Mammary epithelial cell (primary cell): ENCODE results near the gene CDKN2B.

Source experiments
- EZH2 ChIP-seq: IDR thresholded peaks from 2 replicates; pipeline ENCODE4 v1.6.1; 2012; ENCODE audit warnings: low read length, inconsistent platforms, borderline replicate concordance
- TF ChIP-seq, protein P1 (sequence below), 2 donors: IDR thresholded peaks in 1 of 2; conservative IDR thresholded peaks in 1 of 2; 2 replicates each; pipeline ENCODE4 v1.5.1; 2011 to 2012; ENCODE audit warnings: inconsistent platforms in 2 of 2, low read length in 2 of 2, mild to moderate bottlenecking in 2 of 2, control low read depth in 1 of 2, low read depth in 1 of 2; ENCODE audit not compliant: insufficient read depth in 1 of 2; ENCODE audit errors: extremely low read depth in 1 of 2

DNA sequence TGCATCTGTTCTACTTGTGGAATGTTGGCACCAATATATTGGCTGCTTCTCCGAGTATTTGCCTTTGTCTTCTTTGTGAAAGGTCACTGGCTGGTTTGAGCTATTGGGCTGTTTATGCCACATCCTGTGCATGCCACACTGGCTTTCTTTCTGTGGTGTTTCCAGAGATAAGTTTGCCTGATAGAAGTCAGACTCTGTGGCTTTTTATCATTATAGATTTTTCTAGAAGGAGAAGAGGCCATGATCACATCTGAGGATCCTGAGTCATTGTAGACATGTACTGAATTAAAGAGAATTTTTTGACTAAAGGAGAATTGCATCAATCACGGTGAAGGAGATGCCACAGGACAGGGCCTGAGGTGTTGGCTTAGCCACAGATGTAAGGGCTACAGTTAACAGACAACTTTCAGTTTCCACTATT, 26.5 kb upstream of the CDKN2B start:
- TF ChIP-seq, protein P1, sequence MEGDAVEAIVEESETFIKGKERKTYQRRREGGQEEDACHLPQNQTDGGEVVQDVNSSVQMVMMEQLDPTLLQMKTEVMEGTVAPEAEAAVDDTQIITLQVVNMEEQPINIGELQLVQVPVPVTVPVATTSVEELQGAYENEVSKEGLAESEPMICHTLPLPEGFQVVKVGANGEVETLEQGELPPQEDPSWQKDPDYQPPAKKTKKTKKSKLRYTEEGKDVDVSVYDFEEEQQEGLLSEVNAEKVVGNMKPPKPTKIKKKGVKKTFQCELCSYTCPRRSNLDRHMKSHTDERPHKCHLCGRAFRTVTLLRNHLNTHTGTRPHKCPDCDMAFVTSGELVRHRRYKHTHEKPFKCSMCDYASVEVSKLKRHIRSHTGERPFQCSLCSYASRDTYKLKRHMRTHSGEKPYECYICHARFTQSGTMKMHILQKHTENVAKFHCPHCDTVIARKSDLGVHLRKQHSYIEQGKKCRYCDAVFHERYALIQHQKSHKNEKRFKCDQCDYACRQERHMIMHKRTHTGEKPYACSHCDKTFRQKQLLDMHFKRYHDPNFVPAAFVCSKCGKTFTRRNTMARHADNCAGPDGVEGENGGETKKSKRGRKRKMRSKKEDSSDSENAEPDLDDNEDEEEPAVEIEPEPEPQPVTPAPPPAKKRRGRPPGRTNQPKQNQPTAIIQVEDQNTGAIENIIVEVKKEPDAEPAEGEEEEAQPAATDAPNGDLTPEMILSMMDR (conservative IDR thresholded peaks at IDR 0.05 in 1 of 2, IDR thresholded peaks at IDR 0.05 in 1 of 2; ENCODE audit: extremely low read depth in 1 of 2, insufficient read depth in 1 of 2, low read depth in 1 of 2, low read length in 2 of 2) = no peak
- TF ChIP-seq EZH2 = no peak
